Mucosa of rectum (tissue), 2 donors: ENCODE data around the gene DRC1.

Source experiments
- H3K27ac ChIP-seq, 2 donors: one replicate each; pipeline ENCODE4 v1.7.0; 2013; ENCODE audit warnings: inconsistent platforms in 2 of 2, low read depth in 2 of 2, low read length in 2 of 2
- H3K27me3 ChIP-seq, 2 donors: one replicate each; pipeline ENCODE4 v1.7.0; 2013; ENCODE audit warnings: low read length in 2 of 2; ENCODE audit not compliant: control insufficient read depth in 2 of 2, insufficient read depth in 2 of 2
- H3K36me3 ChIP-seq, 2 donors: one replicate each; pipeline ENCODE4 v1.7.0; 2013; ENCODE audit warnings: low read length in 2 of 2; ENCODE audit not compliant: control insufficient read depth in 2 of 2, insufficient read depth in 2 of 2
- H3K4me1 ChIP-seq, 2 donors: one replicate each; pipeline ENCODE4 v1.7.0; 2013; ENCODE audit warnings: low read length in 2 of 2, mild to moderate bottlenecking in 1 of 2; ENCODE audit not compliant: control insufficient read depth in 2 of 2, insufficient read depth in 2 of 2
- H3K4me3 ChIP-seq, 2 donors: one replicate each; pipeline ENCODE4 v1.7.0; 2013; ENCODE audit warnings: low read length in 2 of 2
- H3K9ac ChIP-seq, 2 donors: one replicate each; pipeline ENCODE4 v1.7.0; 2013; ENCODE audit warnings: low read length in 2 of 2, low read depth in 1 of 2, mild to moderate bottlenecking in 1 of 2
- H3K9me3 ChIP-seq, 2 donors: one replicate each; pipeline ENCODE4 v1.7.0; 2013; ENCODE audit warnings: low read length in 2 of 2; ENCODE audit not compliant: control insufficient read depth in 2 of 2
- donor health status: healthy.
- donor health status: Normal muscosa, but diverticular disease.

Gene DRC1

DNA sequence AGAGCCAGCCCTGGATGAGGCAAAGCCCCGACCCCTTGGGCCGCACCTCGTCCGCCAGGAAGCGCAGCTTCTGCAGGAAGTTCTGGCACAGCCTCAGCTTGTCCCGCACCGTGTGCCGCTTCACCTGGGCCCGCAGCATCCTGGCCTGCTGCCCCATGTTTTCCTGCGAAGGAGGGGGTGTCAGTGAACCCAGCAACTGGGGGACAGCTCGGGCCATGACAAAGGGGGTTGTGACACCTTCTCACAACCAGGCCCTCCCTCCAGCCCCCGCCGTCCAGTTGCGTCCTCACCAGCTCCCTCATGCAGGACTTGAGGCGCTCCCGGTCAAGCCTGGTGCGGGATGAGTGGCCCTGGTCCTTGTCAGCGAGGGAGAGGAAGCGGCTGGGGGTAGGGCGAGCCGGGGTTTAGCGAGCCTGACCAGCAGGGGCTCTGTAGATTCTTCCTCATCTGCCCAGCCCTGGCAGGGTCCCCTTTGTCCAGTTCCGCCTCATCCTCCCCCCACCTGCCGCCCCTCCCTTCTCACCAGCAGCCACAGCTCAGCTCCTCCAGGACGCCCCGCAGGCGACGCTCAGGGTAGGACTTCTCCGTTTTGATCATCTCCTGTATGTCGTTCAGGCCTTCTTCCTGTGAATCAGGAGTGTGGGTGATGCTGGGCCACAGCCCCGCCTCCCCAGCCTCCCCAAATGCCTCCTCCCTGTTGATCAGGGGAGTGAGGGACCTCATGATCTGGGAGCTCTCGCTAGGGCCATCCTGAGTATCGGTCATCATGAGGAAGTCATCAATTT lies 75.6 kb downstream of the DRC1 start:
- H3K9ac ChIP-seq: no peak overlapping the region
- no peaks in the 10 kb centered on the region for H3K27me3 ChIP-seq
- no peaks in the 10 kb centered on the region for H3K4me1 ChIP-seq
- H3K27ac ChIP-seq: no peak overlapping the region
- H3K9me3 ChIP-seq: no peaks in the 10 kb centered on the region
- no peak overlapping the region for H3K4me3 ChIP-seq
- no peaks in the 10 kb centered on the region for H3K36me3 ChIP-seq

DNA sequence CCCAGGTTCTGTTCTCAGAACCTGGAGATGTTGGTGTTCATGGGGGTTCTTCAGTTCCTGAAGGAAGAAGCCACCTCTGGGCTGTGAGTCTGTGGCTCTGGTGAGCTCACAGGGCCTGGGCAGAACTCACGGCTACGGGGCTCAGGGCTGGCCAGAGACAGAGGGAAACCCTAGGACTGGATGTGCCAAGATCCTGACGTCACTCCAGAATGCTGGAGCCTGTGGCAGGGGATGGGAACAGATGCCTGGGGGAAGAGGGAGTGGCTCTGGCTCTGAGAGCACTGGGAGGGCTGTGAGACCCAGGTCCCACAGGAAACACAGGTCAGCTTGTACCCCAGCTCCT lies 76.2 kb downstream of the DRC1 start, which contains the start of gene OTOF:
Gene OTOF, minus strand, starts transcription at position 214 of the 343 bp plus-strand sequence.
- Histone ChIP-seq H3K4me3 (no peak within 1 kb of the TSS), H3K4me1 (no peaks in the 10 kb centered on the region), H3K9me3 (no peaks in the 10 kb centered on the region), H3K27me3 (no peaks in the 10 kb centered on the region), H3K27ac (no peak within 1 kb of the TSS), H3K9ac (no peak within 1 kb of the TSS), H3K36me3 (no peaks in the 10 kb centered on the region)

- H3K27me3 ChIP-seq: no peaks in the 10 kb centered on the region
- no peak overlapping the region for H3K9ac ChIP-seq
- no peaks in the 10 kb centered on the region for H3K9me3 ChIP-seq
- no peak overlapping the region for H3K4me3 ChIP-seq
- no peaks in the 10 kb centered on the region for H3K36me3 ChIP-seq
- no peak overlapping the region for H3K27ac ChIP-seq
- no peaks in the 10 kb centered on the region for H3K4me1 ChIP-seq
These were observed 76.6 kb downstream of the DRC1 start for GRCh38 chr2:26478366-26478765.

- Histone ChIP-seq H3K9me3 (no peaks in the 10 kb centered on the region), H3K4me3 (no peak overlapping the region), H3K27me3 (no peaks in the 10 kb centered on the region), H3K36me3 (no peaks in the 10 kb centered on the region), H3K9ac (no peak overlapping the region), H3K4me1 (no peaks in the 10 kb centered on the region), H3K27ac (no peak overlapping the region)
These were observed 77.5 kb downstream of the DRC1 start for GRCh38 chr2:26479131-26479788.

GRCh38 chr2:26479789-26480565 lies 78.3 kb downstream of the DRC1 start:
- Histone ChIP-seq H3K4me1 (no peaks in the 10 kb centered on the region), H3K4me3 (no peak overlapping the region), H3K27ac (no peak overlapping the region), H3K9me3 (no peaks in the 10 kb centered on the region), H3K9ac (no peak overlapping the region), H3K27me3 (no peaks in the 10 kb centered on the region), H3K36me3 (no peaks in the 10 kb centered on the region)

DNA sequence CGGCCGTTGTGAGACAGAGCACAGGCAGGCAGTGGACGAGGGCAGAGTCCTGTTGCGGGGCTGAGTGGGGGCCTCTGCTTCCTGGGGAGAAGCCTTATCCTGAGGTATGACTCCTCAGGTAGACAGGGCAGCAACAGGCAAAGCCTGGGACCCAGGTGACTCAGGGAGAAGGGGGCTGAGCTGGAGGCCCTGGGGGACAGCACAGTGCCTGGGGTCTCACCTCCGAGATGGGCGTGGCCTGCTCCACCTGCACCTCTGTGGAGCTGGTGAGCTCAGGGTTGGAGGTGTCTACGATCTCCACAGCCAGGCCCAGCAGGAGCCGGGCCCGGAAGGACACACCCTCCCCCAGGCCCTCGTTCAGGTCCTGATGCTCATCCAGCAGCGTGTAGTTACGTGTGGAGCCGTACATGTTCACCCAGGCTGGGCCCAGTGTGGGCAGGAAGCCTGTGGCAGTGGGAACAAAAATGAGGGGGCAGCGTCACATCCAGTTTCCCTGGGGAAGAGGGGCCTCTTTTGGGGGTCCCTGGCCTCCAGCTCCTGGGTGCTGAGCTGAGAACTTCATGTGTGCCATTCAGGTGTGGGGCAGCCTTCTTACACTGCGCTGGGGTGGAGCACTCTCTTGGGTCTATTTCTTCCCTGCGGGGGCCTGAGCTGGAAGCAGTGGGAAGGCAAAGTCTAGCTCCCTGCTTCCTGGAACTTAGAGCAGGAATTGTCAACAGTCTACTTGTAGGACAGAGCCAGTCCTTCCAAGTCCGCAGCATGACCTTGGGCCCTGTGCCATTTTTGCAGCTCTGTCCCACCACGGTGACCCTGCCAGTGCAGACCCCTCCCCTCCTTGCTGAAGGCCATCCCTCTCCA lies 79.1 kb downstream of the DRC1 start:
- Histone ChIP-seq H3K27ac (no peak overlapping the region), H3K36me3 (no peaks in the 10 kb centered on the region), H3K9ac (no peak overlapping the region), H3K9me3 (no peaks in the 10 kb centered on the region), H3K27me3 (no peaks in the 10 kb centered on the region), H3K4me3 (no peak overlapping the region), H3K4me1 (no peaks in the 10 kb centered on the region)

DNA sequence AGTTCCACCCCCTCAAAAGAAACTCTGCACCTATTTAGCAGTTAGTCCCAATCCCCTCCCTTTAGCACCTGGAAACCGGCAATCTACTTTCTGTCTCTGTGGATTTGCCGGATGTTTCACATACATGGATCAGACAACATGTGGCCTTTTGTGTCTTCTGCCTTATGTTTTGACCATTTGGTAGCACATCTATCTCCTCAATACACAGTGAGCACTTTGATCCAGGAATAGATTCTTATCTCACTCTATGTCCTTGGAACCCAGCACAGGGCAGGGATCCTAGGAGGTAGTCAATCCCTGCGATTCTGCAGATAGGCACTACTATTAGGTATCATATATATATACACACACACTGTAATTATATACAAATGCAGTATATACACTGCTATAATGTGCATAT lies 80.0 kb downstream of the DRC1 start:
- no peaks in the 10 kb centered on the region for H3K36me3 ChIP-seq
- H3K27ac ChIP-seq: no peak overlapping the region
- no peak overlapping the region for H3K4me3 ChIP-seq
- no peaks in the 10 kb centered on the region for H3K4me1 ChIP-seq
- no peaks in the 10 kb centered on the region for H3K27me3 ChIP-seq
- H3K9me3 ChIP-seq: no peaks in the 10 kb centered on the region
- no peak overlapping the region for H3K9ac ChIP-seq

GRCh38 chr2:26482211-26483026 lies 80.7 kb downstream of the DRC1 start:
- H3K27ac ChIP-seq: no peak overlapping the region
- no peaks in the 10 kb centered on the region for H3K36me3 ChIP-seq
- H3K9me3 ChIP-seq: no peaks in the 10 kb centered on the region
- H3K4me3 ChIP-seq: no peak overlapping the region
- no peaks in the 10 kb centered on the region for H3K27me3 ChIP-seq
- H3K9ac ChIP-seq: no peak overlapping the region
- H3K4me1 ChIP-seq: no peaks in the 10 kb centered on the region

DNA sequence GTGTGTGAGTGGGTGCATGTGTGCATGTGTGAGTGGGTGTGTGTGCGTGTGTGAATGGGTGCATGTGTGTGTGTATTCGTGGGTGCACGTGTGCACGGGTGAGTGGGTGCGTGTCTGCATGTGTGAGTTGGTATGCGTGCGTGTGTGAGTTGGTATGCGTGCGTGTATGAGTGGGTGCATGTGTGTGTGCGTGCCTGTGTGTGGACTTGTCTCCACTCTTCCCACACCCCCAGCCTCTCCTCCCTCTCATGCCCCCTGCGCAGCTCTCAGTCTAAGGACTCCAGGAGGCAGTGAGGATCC lies 81.3 kb downstream of the DRC1 start:
- H3K27me3 ChIP-seq: no peaks in the 10 kb centered on the region
- H3K4me3 ChIP-seq: no peak overlapping the region
- H3K27ac ChIP-seq: no peak overlapping the region
- no peak overlapping the region for H3K9ac ChIP-seq
- H3K36me3 ChIP-seq: no peaks in the 10 kb centered on the region
- H3K9me3 ChIP-seq: no peaks in the 10 kb centered on the region
- H3K4me1 ChIP-seq: no peaks in the 10 kb centered on the region
